ENCODE measurements around the gene TRIML2. TPM values are rescaled to one million over a fixed set of nuclear protein-coding genes. Genes with fewer than 3 reads are reported as not detected.

The TRIML2 gene
- total RNA-seq, 1 experiment from 2014 or later = 102 TPM

DNA sequence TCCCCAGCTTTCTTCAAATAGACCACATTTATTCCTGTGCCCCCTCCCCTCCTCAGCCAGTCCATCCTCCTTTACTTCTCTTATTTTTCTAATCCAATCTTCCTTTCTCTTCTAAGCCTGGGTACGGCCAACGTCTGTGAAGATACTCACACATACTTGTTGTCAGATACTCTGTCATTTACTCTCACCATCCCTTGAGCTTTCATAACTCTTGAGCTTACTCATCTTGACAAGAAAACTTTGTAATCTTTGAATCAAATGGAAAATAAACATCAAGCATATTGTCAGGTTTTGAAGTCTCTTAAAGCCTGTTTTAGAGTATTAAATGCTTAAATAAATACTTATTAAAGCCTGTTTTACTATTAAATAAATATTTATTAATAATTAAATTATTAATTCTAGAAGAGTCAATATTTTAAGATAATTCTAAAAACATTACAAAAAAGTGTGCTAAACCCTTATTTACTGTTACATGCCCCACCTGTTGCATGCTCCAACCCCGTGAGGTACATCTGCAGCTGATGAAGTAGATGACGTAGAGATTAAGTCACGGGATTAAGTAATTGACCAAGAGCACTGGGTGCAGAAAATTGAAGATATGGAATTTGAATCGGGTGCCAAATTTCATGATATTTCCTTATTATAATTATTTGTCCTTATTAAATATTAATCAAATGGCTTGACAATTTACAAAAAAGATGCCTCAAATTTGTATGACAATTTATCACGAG, 1.5 kb upstream of the TRIML2 start:
- no peak overlapping the region for H2BK20ac ChIP-seq (ENCODE audit: low read depth, low read length, poor library complexity, severe bottlenecking)
- H3K9ac ChIP-seq (ENCODE audit: extremely low read depth, insufficient read length, low read length) = no peak overlapping the region
- Mint-ChIP-seq H3K4me1 (peaks cover 38 to 44% of the 10 kb centered on the region in 2 experiments), H3K4me3 (peak overlapping the region in 1 of 2 experiments; percentile 73; a peak in 2 of 5 replicates), H3K9me3 (no peaks in the 10 kb centered on the region; a peak in 1 of 5 replicates), H3K27me3 (ENCODE audit: low read depth) (no peaks in the 10 kb centered on the region), H3K36me3 (ENCODE audit: insufficient read depth in 1 of 3, low read depth in 3 of 3) (peaks cover 5 to 6% (median 5%) of the 10 kb centered on the region in 3 experiments; a peak in 6 of 7 replicates), H3K27ac (peak overlapping the region; percentile 49 to 100 (median 99))
- no peak overlapping the region for H2BK15ac ChIP-seq (ENCODE audit: low read depth, low read length)
- H3K14ac ChIP-seq (ENCODE audit: insufficient read depth, low read length) = no peak overlapping the region
- H4K20me1 ChIP-seq (ENCODE audit: control insufficient read depth, insufficient read depth, insufficient read length) = no peaks in the 10 kb centered on the region
- no peak overlapping the region for H3K4me2 ChIP-seq (ENCODE audit: insufficient read depth, insufficient read length, low read length)
- no peak overlapping the region for H3K56ac ChIP-seq (ENCODE audit: insufficient read length, low read depth, low read length)
- WGBS (ENCODE audit: extremely low coverage, insufficient read length, low lambda C conversion rate) = no CpG with 5 or more reads among the region's 7 CpGs
- no peak overlapping the region for H2AK5ac ChIP-seq (ENCODE audit: insufficient read length, low read length)
- no peak for DNase-seq
- no peak overlapping the region for H2BK120ac ChIP-seq (ENCODE audit: low read depth, low read length, poor library complexity, severe bottlenecking)
- H3K79me2 ChIP-seq (ENCODE audit: insufficient read depth, low read length) = peaks cover 4% of the 10 kb centered on the region; the same call in 1 of the 2 replicates
- no peak overlapping the region for H3K27ac ChIP-seq (ENCODE audit: insufficient read length, low read depth, low read length)
- no peak overlapping the region for H2BK12ac ChIP-seq (ENCODE audit: insufficient read length, low read depth, low read length)
- H3K9me3 ChIP-seq (ENCODE audit: control insufficient read depth, low read depth, low read length) = no peaks in the 10 kb centered on the region
- no peak overlapping the region for H3K18ac ChIP-seq (ENCODE audit: insufficient read length, low read depth, low read length)
- H3K4ac ChIP-seq (ENCODE audit: low read depth, low read length) = no peak overlapping the region
- H4K5ac ChIP-seq (ENCODE audit: insufficient read length, low read depth, low read length) = no peak overlapping the region
- H3T11ph ChIP-seq (ENCODE audit: low read length) = no peak overlapping the region
- no peak overlapping the region for H4K91ac ChIP-seq (ENCODE audit: insufficient read length, low read depth, low read length)
- TF ChIP-seq, protein P1, sequence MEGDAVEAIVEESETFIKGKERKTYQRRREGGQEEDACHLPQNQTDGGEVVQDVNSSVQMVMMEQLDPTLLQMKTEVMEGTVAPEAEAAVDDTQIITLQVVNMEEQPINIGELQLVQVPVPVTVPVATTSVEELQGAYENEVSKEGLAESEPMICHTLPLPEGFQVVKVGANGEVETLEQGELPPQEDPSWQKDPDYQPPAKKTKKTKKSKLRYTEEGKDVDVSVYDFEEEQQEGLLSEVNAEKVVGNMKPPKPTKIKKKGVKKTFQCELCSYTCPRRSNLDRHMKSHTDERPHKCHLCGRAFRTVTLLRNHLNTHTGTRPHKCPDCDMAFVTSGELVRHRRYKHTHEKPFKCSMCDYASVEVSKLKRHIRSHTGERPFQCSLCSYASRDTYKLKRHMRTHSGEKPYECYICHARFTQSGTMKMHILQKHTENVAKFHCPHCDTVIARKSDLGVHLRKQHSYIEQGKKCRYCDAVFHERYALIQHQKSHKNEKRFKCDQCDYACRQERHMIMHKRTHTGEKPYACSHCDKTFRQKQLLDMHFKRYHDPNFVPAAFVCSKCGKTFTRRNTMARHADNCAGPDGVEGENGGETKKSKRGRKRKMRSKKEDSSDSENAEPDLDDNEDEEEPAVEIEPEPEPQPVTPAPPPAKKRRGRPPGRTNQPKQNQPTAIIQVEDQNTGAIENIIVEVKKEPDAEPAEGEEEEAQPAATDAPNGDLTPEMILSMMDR (conservative IDR thresholded peaks at IDR 0.05) = no peak
- H3K4me1 ChIP-seq (ENCODE audit: insufficient read depth, low read length) = peaks cover 3% of the 10 kb centered on the region; the same call in 1 of the 2 replicates
- peaks cover 6% of the 10 kb centered on the region for H3K23me2 ChIP-seq (ENCODE audit: insufficient read length, low read depth, low read length, poor library complexity, severe bottlenecking)
- H2AFZ ChIP-seq (ENCODE audit: low read length) = no peak overlapping the region
- H2BK5ac ChIP-seq (ENCODE audit: insufficient read length, low read length) = no peak overlapping the region
- no peak overlapping the region for H3K23ac ChIP-seq (ENCODE audit: insufficient read length, low read depth, low read length)
- H4K8ac ChIP-seq (replicated peaks; ENCODE audit: insufficient read length, low read depth, low read length) = no peak overlapping the region
- no peaks in the 10 kb centered on the region for H3K27me3 ChIP-seq (ENCODE audit: insufficient read depth, low read length)
- H3K79me1 ChIP-seq (ENCODE audit: insufficient read depth, low read depth, low read length, poor library complexity, severe bottlenecking) = no peaks in the 10 kb centered on the region
